K562 (cell line): ENCODE measurements around the gene PGAP3. TPM values are rescaled to one million over a fixed set of nuclear protein-coding genes. Genes with fewer than 3 reads are reported as not detected.
A peak's percentile ranks its signal among the peaks of the same experiment; 100 is the strongest.

Experiments
- ATAC-seq: fragments of 200-7000 bp; cut with Tn5 transposase; 3 replicates; pipeline ENCODE4 v1.9.1; 2020; ENCODE audit warnings: moderate library complexity
- BruUV-seq: library from RNA; stranded (reverse); fragments of 400-500 nt; replicated peaks from 2 replicates; lab custom pipeline; 2021; lab: Mats Ljungman, UMichigan
- CTCF ChIA-PET: fragments of 300-600 bp; formaldehyde crosslinking; extraction: SDS; loops from one replicate; lab custom pipeline; 2021; ENCODE audit warnings: low intra/inter-chr PET ratio; lab: Yijun Ruan, JAX
- POLR2A ChIA-PET: fragments of 300-600, 350-650 bp; sonication (Branson Sonifier 250); formaldehyde crosslinking; extraction: SDS; loops from one replicate; lab custom pipeline; 2021; ENCODE audit warnings: antibody characterized with exemption, inconsistent platforms; lab: Yijun Ruan, JAX
- DNase-seq, 4 experiments: peaks; one replicate each; pipeline versions ENCODE4 v3.0.0 to v3.0.0-alpha.2; 2011 to 2018; ENCODE audit warnings: low spot score in 3 of 4, mixed read lengths in 3 of 4; ENCODE audit errors: extremely low read depth in 1 of 4
- FAIRE-seq: peaks from 2 replicates; lab custom pipeline; 2011; peaks lifted over from hg19 to GRCh38; lab: Jason Lieb, UNC
- H2AFZ ChIP-seq: 2 replicates; pipeline ENCODE4 v1.6.0; 2011; ENCODE audit warnings: low read depth, low read length, control low read depth, inconsistent platforms
- H3K27ac ChIP-seq: fragments of 200-600 bp; 3 replicates; pipeline ENCODE4 v1.8.0; 2011; ENCODE audit warnings: low read depth, mild to moderate bottlenecking, control low read depth, inconsistent platforms, low read length, moderate library complexity, mixed read lengths; ENCODE audit errors: extremely low read depth
- H3K27me3 ChIP-seq, 2 experiments: fragments of 300-600 bp in 1 of 2; 2 replicates in 1 of 2; 3 replicates in 1 of 2; pipeline versions ENCODE4 v1.6.0 to v1.8.0; 2011; ENCODE audit warnings: inconsistent platforms in 2 of 2, low read length in 2 of 2, mild to moderate bottlenecking in 1 of 2, mixed read lengths in 1 of 2, moderate library complexity in 1 of 2; ENCODE audit not compliant: control insufficient read depth in 2 of 2, insufficient read depth in 2 of 2
- H3K36me3 ChIP-seq: fragments of 300-600 bp; 3 replicates; pipeline ENCODE4 v1.8.0; 2011; ENCODE audit warnings: mild to moderate bottlenecking, low read length, inconsistent platforms; ENCODE audit not compliant: control insufficient read depth, insufficient read depth
- H3K4me1 ChIP-seq, 2 experiments: fragments of 200-600 bp in 1 of 2; replicated peaks in 1 of 2; 2 replicates in 1 of 2; 3 replicates in 1 of 2; pipeline versions ENCODE4 v1.5.1 to v1.8.0; 2011; ENCODE audit warnings: inconsistent platforms in 2 of 2, low read length in 2 of 2, mild to moderate bottlenecking in 1 of 2, mixed read lengths in 1 of 2, moderate library complexity in 1 of 2; ENCODE audit not compliant: control insufficient read depth in 2 of 2, insufficient read depth in 2 of 2
- H3K4me2 ChIP-seq: 2 replicates; pipeline ENCODE4 v1.6.1; 2011; ENCODE audit warnings: low read length, control low read depth, inconsistent platforms, mixed read lengths; ENCODE audit not compliant: insufficient read depth
- H3K4me3 ChIP-seq: fragments of 200-600 bp; sonication (generic), shearing (Covaris generic); 2 replicates; pipeline ENCODE4 v1.5.1; 2016; ENCODE audit warnings: control low read depth, inconsistent platforms
- H3K79me2 ChIP-seq: fragments of 200-600 bp; 3 replicates; pipeline ENCODE4 v1.8.0; 2011; ENCODE audit warnings: low read length, inconsistent platforms; ENCODE audit not compliant: control insufficient read depth, insufficient read depth
- H3K9ac ChIP-seq, 2 experiments: 2 replicates each; pipeline versions ENCODE4 v1.6.0 to v1.6.1; 2011; ENCODE audit warnings: low read depth in 2 of 2, low read length in 2 of 2, control low read depth in 1 of 2, inconsistent platforms in 1 of 2, mild to moderate bottlenecking in 1 of 2, mixed read lengths in 1 of 2; ENCODE audit not compliant: insufficient read depth in 1 of 2
- H3K9me1 ChIP-seq: one replicate; pipeline ENCODE4 v1.6.0; 2011; ENCODE audit warnings: inconsistent platforms, mild to moderate bottlenecking, low read length, moderate library complexity; ENCODE audit not compliant: control insufficient read depth, insufficient read depth
- H3K9me3 ChIP-seq: replicated peaks from 2 replicates; pipeline ENCODE4 v1.5.1; 2011; ENCODE audit warnings: low read depth, low read length, inconsistent platforms; ENCODE audit not compliant: control insufficient read depth, insufficient read depth
- H4K20me1 ChIP-seq: replicated peaks from 2 replicates; pipeline ENCODE4 v1.6.1; 2011; ENCODE audit warnings: low read length, inconsistent platforms, mixed read lengths; ENCODE audit not compliant: control insufficient read depth, insufficient read depth
- ARID2 ChIP-seq: fragments of 450-650 bp; IDR thresholded peaks from 2 replicates; pipeline ENCODE4 v1.6.1; 2017; ENCODE audit warnings: antibody characterized with exemption, mild to moderate bottlenecking
- GATAD2B ChIP-seq: fragments of 450-650 bp; IDR thresholded peaks from 2 replicates; pipeline ENCODE4 v1.6.1; 2017; ENCODE audit warnings: mild to moderate bottlenecking, borderline replicate concordance
- NR1H2 ChIP-seq: sonication (generic); formaldehyde crosslinking; IDR thresholded peaks from 2 replicates; pipeline ENCODE4 v1.4.0; 2020; ENCODE audit warnings: mild to moderate bottlenecking, missing genetic modification reagents
- NR2C1 ChIP-seq, 2 experiments: fragments of 450-650 bp; IDR thresholded peaks; 2 replicates each; pipeline ENCODE4 v1.6.1; 2017; ENCODE audit warnings: mild to moderate bottlenecking in 2 of 2, antibody characterized with exemption in 1 of 2, inconsistent platforms in 1 of 2, missing compliant biosample characterization in 1 of 2, missing genetic modification characterization in 1 of 2
- PHB ChIP-seq: fragments of 250-450 bp; sonication (Bioruptor Pico); IDR thresholded peaks from 2 replicates; pipeline ENCODE4 v1.5.0; 2021
- PML ChIP-seq: IDR thresholded peaks from 2 replicates; pipeline ENCODE4 v1.6.1; 2012; ENCODE audit warnings: low read length, inconsistent platforms
- WGBS: fragments of 100-300 bp; shearing (Covaris generic); methylation state at CpG from one replicate; pipeline ENCODE4 v1.1.6; 2016; ENCODE audit warnings: low coverage, mixed read lengths; ENCODE audit not compliant: insufficient coverage; ENCODE audit errors: missing lambda C conversion rate; 5-methylcytosine and 5-hydroxymethylcytosine counted together
- in situ Hi-C: fragments of 300-500 bp; cut with MboI; formaldehyde crosslinking; loops from 4 replicates; pipeline ENCODE4 v1.15.0; 2018; ENCODE audit warnings: inconsistent platforms, mixed read lengths
- intact Hi-C: fragments of 100-400 bp; cut with micrococcal nuclease; formaldehyde crosslinking; loops from 2 replicates; pipeline ENCODE4 v1.14.2; 2022
- polyA plus RNA-seq, 8 experiments: library from polyadenylated mRNA; depleted of rRNA in 4 of 8; stranded (reverse) in 5 of 8; unstranded in 3 of 8; fragments of >200 nt; fragmentation: Nextera tagmentation in 2 of 8; fragmentation: Illumina TruSeq in 1 of 8; extraction: Ambion mirVana in 2 of 8; extraction: Trizol in 1 of 8; gene quantifications; 2 replicates each; pipeline versions ENCODE4 v1.2.1 to v1.2.3, GENCODE V29; 2011 to 2014; ENCODE audit warnings: inconsistent platforms in 1 of 8, missing spikeins in 1 of 8
- total RNA-seq, 7 experiments: library from RNA; depleted of rRNA in 6 of 7; stranded (reverse); fragments of >200 nt in 6 of 7; fragmentation: Illumina TruSeq in 2 of 7; extraction: Trizol in 2 of 7; gene quantifications; 2 replicates each; pipeline versions ENCODE4 v1.2.1 to v1.2.3, GENCODE V29; 2011 to 2021; ENCODE audit warnings: low replicate concordance in 1 of 7

PGAP3 gene
- total and polyA plus RNA-seq, 9 of the 15 experiments (the other 6 are each of a cell fraction or from before 2014, with no cell fraction given), result 0.38 to 9.4 (median 4.5) TPM

DNA sequence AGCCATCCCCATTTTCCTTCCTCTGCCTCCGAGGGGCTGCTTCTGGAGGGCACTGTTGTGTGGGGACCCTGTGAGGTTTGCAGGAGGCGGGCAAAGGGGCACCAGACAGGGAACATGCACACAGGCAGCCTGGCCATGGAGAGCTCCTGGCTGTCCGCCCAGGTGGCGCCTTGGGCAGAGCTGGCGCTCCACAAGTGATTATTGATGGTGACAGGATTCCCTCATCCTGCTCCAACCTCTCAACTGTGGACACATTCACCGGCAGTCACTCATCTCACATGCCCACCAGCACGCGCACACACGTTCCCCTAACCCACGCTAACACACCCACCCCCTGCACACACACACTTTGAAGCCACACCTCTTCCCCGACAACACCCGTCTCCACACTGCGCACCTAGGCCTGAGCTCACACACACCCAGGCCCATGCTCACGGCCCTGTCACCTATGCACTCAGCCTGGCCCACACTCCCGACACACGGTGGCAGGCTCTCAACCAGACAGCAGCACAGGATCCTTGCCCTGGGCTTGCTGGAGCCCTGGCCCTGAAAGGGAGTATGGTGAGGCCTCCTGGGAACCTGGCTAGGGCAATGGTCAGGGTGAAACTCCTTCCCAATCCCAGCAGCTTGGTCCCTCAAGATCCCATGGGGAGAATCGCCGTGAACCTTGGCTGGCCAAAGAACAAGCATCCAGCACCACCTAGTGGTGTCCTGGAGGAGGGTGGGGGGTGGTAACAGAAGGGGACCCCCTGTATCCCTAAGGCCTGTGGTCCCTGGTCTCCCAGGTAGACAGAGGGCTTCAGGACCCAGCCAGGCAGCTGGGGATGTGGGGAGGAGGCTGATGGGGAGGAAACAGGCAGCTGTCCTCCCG lies 16.0 kb downstream of the PGAP3 start (continued):
- no peak for TF ChIP-seq NR2C1 (IDR thresholded peaks at IDR 0.05)
- TF ChIP-seq NR2C1 (tag; IDR thresholded peaks at IDR 0.05), result no peak
- TF ChIP-seq ARID2, result peak; percentile 78; the same call in 1 of the 2 replicates
- TF ChIP-seq PHB (CRISPR knock-in tag), result no peak
- TF ChIP-seq, all 486 proteins: peak for 28

DNA sequence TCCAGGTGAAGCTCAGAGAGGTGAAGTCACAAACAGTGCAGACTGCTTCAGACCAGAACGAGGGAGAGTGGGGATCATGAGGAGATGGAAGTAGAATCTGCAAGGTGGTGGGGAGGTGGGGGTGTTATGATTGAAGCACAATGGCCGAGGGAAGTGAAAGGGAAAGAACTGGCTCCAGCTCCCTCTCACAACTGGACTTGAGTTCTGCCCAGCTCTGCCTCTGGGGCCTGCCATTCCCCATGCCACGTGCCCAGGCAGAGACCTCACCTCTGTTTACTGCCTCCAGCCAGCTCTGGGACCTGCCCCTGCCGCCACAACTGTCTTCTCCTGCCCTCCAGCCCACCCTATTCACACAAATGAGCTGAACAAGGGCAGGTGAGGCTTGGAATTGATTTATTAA lies 17.1 kb downstream of the PGAP3 start:
- in situ Hi-C loops (loop anchor here (5.0 kb wide), 1 partner anchor 48 kb away; no protein-coding TSS in a partner anchor), intact Hi-C loops (loop anchor here (5.0 kb wide), 1 partner anchor 82 kb away; no protein-coding TSS in a partner anchor)
- no peaks in the 10 kb centered on the region; the same call in 1 of the 2 replicates for H4K20me1 ChIP-seq
- TF ChIP-seq PML (no peak), NR1H2 (CRISPR knock-in tag) (no peak), GATAD2B (no peak)
- POLR2A ChIA-PET, result interaction anchor here (0.7 to 3.4 kb wide), 10 partner anchors 10 to 303 kb away, joined by 3 to 16 read pairs (median 4); partner anchors contain the start of gene PGAP3
- H3K9me1 ChIP-seq, result no peaks in the 10 kb centered on the region
- H3K79me2 ChIP-seq, result peaks cover 13% of the 10 kb centered on the region; the same call in 2 of the 3 replicates
- no peak overlapping the region for H2AFZ ChIP-seq
- no TSS peak for BruUV-seq
- CTCF ChIA-PET, result interaction anchor here (1.4 to 8.3 kb wide), 2 partner anchors 49 to 83 kb away, joined by 6 to 131 read pairs; no protein-coding TSS in a partner anchor
- no peaks in the 10 kb centered on the region for H3K27me3 ChIP-seq
- FAIRE-seq (no peak), DNase-seq (no peak), ATAC-seq (no peak)
- no peak overlapping the region for H3K4me2 ChIP-seq
- H3K4me3 ChIP-seq, result no peak overlapping the region
- H3K4me1 ChIP-seq, result peaks cover 38 to 93% of the 10 kb centered on the region in 2 experiments
- 0 out of 3 replicates have a peak, but pooled peaks cover 2% of the 10 kb centered on the region for H3K36me3 ChIP-seq
- WGBS, result 64% methylated on average over 4 of the region's 4 CpGs
- H3K9me3 ChIP-seq, result no peaks in the 10 kb centered on the region
- H3K9ac ChIP-seq, result peak overlapping the region in 1 of 2 experiments; percentile 31; a peak in 1 of 4 replicates
- no peak overlapping the region for H3K27ac ChIP-seq
